Activated gamma-delta T cell treated with anti-CD3 and anti-CD28 coated beads, Interleukin-2, amount 50 U/mL, for 16 hours (primary cell): ENCODE measurements around the gene MYO9A.
"Not testable (repeated sequence)": the region's sequence is repeated elsewhere in the genome, so short reads cannot be mapped to it uniquely, and the experiment has no call there.

Source experiments
- DNase-seq: peaks from one replicate; pipeline ENCODE4 v3.0.0-alpha.2; 2020; ENCODE audit warnings: low read depth

MYO9A gene

DNA sequence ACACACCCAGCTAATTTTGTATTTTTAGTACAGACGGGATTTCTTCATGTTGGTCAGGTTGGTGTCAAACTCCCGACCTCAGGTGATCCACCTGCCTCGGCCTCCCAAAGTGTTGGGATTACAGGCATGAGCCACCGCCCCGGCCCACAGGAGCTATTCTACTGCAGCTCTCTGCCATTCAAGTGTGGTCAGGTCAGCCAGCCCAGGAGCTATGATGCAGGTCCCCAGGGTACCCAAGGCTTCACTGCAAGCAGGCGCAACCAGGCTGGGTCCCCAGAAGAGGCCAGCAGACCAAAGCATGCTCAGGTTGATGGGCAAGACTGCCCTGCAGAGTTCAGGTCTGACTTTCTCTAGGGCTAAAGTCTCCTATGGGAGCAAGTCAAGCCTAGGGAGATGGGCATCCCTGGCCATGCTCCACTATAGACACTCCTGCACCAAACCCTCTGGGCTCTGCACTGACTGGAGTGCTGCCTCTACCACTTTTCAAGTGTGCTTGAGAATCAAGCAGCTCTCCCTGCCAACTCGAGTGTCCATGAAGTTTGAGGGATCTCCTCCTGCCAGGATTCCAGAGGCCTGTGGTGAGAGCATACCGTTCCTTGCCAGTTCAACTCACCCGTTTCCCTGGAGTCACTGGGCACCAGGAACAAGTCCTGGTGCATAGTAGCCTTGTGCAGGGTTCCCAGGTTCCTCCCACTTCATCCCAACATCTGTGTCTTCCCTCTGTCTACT lies 30.9 kb downstream of the MYO9A start:
- DNase-seq: no peak

GRCh38 chr15:72086010-72086697 lies 31.8 kb downstream of the MYO9A start:
- no peak for DNase-seq

GRCh38 chr15:72082176-72082575 lies 35.8 kb downstream of the MYO9A start:
- DNase-seq: no peak

DNA sequence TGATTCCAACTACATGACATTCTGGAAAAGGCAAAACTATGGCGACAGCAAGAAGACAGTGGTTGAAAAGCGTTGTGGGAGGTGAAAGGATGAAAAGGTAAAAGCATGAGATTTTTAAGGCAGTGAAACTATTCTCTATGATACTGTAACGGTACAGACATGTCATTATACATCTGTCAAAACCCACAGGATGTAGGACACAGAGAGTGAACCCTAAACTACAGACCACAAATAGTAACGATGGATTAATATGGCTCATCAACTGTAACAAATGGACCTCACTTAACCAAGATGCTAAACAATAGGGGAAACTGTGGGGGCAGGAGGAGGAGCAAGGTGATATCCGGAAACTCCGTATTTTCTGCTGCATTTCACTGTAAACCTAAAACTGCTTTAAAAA lies 39.1 kb downstream of the MYO9A start:
- DNase-seq: no peak

DNA sequence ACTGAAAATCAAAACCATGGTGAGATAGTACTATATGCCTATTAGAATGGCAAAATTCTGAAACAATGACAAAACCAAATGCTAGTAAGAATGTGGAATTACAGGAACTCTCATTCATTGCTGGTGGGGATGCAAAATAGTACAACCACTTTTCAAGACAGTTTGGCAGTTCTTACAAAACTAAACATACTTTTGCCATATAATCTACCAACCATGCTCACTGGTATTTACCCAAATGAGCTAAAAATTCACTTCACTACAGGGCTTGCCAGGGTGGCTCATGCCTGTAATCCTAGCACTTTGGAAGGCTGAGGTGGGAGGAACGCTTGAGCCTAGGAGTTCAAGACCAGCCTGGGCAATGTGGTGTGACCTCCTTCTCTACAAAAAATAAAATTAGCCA lies 40.0 kb downstream of the MYO9A start:
- DNase-seq: no peak

DNA sequence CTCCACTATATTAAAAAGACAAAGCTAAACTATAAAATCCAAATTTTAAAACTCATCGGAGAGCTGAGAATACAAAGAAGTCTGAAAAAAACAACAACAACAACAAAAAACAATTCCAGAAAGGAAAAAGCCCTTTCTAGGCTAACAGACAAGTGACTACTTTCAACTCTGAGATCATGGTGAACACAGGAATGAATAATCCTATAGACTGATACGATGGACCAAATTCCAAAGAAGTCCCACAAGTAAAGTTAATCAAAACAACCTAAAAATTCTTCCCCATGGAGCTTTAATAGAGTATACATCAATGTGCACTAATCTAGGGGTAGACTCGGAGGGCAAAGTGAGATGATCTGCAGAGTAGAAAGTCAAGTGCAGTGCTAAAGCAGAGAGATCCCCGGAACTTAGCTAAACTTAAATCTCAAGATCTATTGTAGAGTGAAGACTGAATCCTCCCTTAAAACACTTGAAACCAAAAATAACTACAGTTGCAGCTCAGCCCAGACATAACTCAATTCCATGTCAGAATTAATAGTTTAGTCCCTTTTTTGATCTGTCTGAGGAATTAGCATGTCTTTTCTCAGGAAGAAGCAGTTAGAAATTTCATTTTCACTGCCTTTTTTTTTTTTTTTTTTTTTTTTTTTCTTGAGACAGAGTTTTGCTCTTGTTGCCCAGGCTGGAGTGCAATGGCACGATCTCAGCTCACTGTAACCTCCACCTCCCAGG lies 43.5 kb downstream of the MYO9A start:
- DNase-seq: no peak

GRCh38 chr15:72071448-72071825 lies 46.5 kb downstream of the MYO9A start:
- not testable (repeated sequence) for DNase-seq

- DNase-seq: no peak
Measured at GRCh38 chr15:72070817-72071447, 47.0 kb downstream of the MYO9A start.

DNA sequence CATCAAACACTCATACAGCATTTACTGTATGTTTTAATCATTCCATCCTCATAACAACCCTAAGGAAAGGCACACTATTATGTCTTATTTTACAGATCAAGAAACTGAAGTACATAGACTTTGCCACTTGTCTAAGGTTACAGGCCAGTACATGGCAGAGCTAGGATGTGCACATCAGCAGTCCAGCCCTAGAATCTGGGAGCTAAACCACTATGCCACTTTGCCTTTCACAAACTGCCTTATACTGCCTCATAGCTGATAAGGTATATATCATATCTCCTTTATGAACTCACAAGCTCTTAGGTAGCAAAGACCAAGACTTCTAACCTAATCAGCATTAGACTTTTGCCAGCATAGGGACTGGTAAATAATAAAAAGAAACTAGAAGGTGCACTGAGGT lies 49.1 kb downstream of the MYO9A start:
- DNase-seq: no peak

- no peak for DNase-seq
Measured at GRCh38 chr15:72065801-72066200, 52.1 kb downstream of the MYO9A start.

GRCh38 chr15:72063186-72063585 lies 54.8 kb downstream of the MYO9A start:
- no peak for DNase-seq

DNA sequence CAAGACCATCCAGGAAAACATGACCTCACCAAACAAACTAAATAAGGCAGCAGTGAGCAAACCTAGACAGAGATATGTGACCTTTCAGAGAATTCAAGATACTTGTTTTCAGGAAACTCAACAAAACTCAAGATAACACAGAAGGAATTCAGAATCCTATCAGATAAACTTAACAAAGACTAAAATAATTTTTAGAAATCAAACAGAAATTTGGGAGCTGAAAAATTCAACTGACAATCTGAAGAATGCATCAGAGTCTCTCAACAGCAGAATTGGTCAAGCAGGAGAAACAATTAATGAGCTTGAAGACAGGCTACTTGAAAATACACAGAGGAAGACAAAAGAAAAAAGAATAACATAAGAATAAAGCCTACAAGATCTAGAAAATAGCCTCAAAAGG lies 55.6 kb downstream of the MYO9A start:
- DNase-seq: no peak

DNA sequence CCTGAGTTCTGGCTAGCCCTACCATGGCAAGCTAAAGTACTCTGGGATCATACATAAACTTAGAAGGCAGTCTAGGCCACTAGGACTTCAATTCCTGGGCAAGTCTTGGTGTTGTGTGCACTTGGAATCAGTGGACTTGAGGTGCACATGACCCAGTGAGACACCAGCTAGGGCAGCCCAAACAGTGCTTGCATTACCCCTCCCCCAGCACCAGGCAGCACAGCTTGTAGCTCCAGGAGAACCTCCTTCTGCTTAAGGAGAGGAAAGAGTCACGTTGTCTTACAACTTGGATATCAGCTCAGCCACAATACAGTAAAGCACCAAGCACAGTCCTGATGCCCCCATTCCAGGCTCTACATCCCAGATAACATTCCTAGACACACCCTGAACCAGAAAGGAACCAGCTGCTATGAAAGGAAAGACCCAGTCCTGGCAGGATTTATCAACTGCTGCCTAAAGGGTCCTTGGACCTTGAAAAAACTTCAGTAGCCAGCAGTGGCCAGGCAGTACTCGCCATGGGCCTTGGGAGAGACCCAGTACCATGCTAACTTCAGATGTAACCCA lies 57.2 kb downstream of the MYO9A start:
- DNase-seq: no peak

GRCh38 chr15:72058585-72058984 lies 59.4 kb downstream of the MYO9A start:
- no peak for DNase-seq

DNA sequence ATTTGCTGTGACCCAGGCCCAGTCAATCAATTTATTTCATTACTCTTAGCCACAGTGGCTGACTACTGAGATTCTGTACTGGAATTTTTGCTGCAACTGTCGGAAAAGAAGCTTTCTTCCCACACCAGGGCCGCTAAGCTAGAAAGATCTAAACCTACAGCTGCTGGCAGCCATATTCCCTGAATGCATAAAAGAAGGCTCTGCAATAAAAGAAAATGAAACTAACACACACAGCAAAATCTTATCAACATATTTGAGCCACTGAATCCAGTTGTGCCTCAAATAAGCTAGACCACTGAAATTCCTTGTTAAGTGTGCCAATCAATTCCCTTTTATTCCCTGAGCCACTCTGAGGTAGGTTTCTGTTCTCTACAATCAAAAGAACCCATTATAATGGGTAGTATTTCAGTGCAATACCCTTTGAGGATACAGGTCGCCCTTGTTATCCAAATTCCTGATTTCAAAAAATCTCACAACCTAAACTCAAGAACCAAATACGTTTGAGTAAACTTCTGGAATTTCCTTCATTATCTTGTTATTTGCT lies 60.3 kb downstream of the MYO9A start:
- no peak for DNase-seq

DNA sequence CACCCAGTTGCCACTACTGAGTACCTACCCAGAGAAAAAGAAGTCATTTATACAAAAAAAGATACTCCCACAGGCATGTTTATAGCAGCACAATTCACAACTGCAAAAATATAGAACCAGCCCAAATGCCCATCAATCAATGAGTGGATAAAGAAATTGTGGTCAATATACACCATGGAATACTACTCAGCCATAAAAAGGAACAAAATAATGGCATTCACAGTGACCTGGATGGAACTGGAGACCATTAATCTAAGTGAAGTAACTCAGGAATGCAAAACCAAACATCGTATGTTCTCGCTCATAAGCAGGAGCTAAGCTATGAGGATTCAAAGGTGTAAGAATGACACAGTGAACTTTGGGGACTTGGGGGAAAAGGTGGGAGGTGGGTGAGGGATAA lies 61.7 kb downstream of the MYO9A start:
- not testable (repeated sequence) for DNase-seq

DNA sequence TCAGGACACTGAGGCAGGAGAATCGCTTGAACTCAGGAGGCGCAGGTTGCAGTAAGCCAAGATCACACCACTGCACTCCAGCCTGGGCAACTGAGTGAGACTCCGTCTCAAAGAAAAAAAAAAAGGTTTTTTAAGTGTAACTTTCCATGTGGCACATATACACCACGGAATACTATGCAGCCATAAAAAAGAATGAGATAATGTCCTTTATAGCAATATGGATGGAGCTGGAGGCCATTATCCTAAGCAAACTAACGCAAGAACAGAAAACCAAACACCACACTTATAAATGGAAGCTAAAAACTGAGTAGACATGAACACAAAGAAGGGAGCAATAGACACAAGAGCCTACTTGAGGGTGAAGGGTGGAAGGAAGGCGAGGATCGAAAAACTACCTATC lies 64.7 kb downstream of the MYO9A start:
- DNase-seq: not testable (repeated sequence)

- no peak for DNase-seq
Measured at GRCh38 chr15:72050700-72051099, 67.2 kb downstream of the MYO9A start.

DNA sequence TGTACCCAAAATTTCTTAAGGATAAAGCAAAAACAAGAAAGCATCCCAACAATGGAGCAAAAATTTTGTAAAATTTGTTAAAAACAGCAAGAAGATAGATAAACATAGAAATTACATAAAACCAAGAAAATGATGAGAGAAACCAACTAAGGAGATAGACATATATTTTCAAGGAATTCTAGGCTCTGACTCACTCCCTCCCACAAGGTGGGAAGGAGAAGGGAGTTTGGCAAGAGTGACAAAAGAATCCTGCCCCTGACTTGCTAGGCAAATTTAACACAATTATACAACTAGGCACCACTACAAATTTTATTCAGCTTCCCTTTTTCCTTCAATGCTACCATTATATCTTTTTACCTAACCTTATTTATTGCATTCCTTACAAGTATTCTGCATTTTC lies 70.9 kb downstream of the MYO9A start:
- DNase-seq: no peak

DNA sequence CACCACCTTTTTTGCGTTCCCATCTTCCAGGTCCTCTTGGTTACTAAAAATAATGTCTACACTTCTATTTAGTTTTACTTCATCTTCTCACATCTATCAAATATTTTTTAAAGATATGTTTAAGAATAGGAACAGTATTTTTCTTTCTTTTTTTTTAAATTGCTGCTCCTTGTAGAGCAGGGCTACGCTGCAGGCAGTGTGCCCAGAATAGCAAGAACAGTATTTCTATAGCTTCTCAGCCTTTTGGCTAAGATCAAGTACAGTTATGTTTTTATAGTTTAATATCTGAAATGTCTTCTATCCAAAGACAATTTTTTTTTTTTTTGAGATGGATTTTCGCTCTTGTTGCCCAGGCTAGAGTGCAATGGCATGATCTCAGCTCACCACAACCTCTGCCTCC lies 73.0 kb downstream of the MYO9A start:
- DNase-seq: no peak

DNA sequence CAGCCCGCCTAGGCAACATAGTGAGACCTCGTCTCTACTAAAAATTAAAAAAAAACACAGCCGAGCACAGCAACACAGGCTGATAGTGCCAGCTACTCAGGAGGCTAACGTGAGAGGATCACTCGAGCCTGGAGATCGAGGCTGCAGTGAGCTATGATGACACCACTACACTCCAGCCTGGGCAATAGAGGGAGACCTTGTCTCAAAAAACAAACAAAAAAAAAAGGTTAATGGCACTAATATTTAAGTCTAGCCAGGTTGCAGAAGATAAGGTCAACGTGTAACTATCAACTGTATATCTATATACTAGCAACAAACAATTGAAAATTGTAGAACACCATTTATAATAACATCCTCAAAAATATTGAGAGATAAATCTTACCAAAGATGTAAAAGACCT lies 75.1 kb downstream of the MYO9A start:
- DNase-seq: no peak

DNA sequence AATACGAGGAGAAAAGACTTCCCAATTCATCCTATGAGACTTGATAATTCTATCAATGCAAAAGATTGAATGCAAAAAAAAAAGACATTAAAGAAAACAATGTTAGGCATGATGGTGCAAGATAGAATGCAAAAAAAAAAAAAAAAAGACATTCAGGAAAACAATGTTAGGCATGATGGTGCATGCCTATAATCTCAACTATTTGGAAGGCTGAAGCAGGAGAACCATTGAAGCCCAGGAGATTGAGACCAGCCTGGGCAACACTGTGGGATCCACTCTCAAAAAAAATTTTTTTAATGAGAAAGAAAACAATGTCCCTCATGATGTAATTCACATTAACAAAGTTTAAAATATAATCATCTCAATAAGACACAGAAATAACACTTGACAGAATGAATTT lies 75.9 kb downstream of the MYO9A start:
- no peak for DNase-seq
